CD8-positive, alpha-beta memory T cell (primary cell): Measurements from ENCODE around the gene ZFP92. TPM values are rescaled to one million over a fixed set of nuclear protein-coding genes. Genes with fewer than 3 reads are reported as not detected.
A peak's percentile ranks its signal among the peaks of the same experiment; 100 is the strongest.
"Not testable (repeated sequence)": the region's sequence is repeated elsewhere in the genome, so short reads cannot be mapped to it uniquely, and the experiment has no call there.

Experiments
- CTCF ChIA-PET: fragments of 350-600 bp; sonication (Branson Sonifier 250); formaldehyde crosslinking; loops from one replicate; lab custom pipeline; 2021; ENCODE audit warnings: antibody characterized with exemption; lab: Charles Lee
- POLR2A ChIA-PET: fragments of 350-600 bp; sonication (Branson Sonifier 250); formaldehyde crosslinking; loops from one replicate; lab custom pipeline; 2021; ENCODE audit warnings: antibody characterized with exemption; lab: Charles Lee
- DNase-seq, 5 donors: peaks; one replicate each; pipeline versions ENCODE4 v3.0.0 to v3.0.0-alpha.2; 2020 to 2022; ENCODE audit warnings: mixed read lengths in 1 of 5
- H3K27ac ChIP-seq: one replicate; pipeline ENCODE4 v1.7.0; 2013; ENCODE audit warnings: low read depth, mild to moderate bottlenecking, low read length, moderate library complexity
- H3K27me3 ChIP-seq: 2 replicates; pipeline ENCODE4 v1.7.0; 2013; ENCODE audit warnings: low read length, mild to moderate bottlenecking; ENCODE audit not compliant: insufficient read depth, poor library complexity, severe bottlenecking
- H3K36me3 ChIP-seq: 2 replicates; pipeline ENCODE4 v1.7.0; 2013; ENCODE audit warnings: mild to moderate bottlenecking, low read length, moderate library complexity; ENCODE audit not compliant: insufficient read depth
- H3K4me1 ChIP-seq: 2 replicates; pipeline ENCODE4 v1.7.0; 2013; ENCODE audit warnings: mild to moderate bottlenecking, low read length, moderate library complexity; ENCODE audit not compliant: insufficient read depth
- H3K4me3 ChIP-seq: 2 replicates; pipeline ENCODE4 v1.7.0; 2013; ENCODE audit warnings: mild to moderate bottlenecking, low read length
- H3K9me3 ChIP-seq: 2 replicates; pipeline ENCODE4 v1.7.0; 2013; ENCODE audit warnings: mild to moderate bottlenecking, low read length
- H3K27ac Mint-ChIP-seq, 8 donors: one replicate each; pipeline ENCODE4 v1.8.0; 2020 to 2021; ENCODE audit warnings: mixed read lengths in 8 of 8, mild to moderate bottlenecking in 6 of 8, inconsistent platforms in 3 of 8, moderate library complexity in 3 of 8
- H3K27me3 Mint-ChIP-seq, 2 donors: one replicate each; pipeline ENCODE4 v1.8.0; 2020 to 2021; ENCODE audit warnings: mixed read lengths in 2 of 2, mild to moderate bottlenecking in 1 of 2, moderate library complexity in 1 of 2
- H3K36me3 Mint-ChIP-seq, 3 donors: one replicate each; pipeline ENCODE4 v1.8.0; 2020 to 2021; ENCODE audit warnings: mixed read lengths in 3 of 3, inconsistent platforms in 1 of 3, mild to moderate bottlenecking in 1 of 3
- H3K4me1 Mint-ChIP-seq, 3 donors: one replicate each; pipeline ENCODE4 v1.8.0; 2020 to 2021; ENCODE audit warnings: mixed read lengths in 3 of 3, inconsistent platforms in 1 of 3, mild to moderate bottlenecking in 1 of 3
- H3K4me3 Mint-ChIP-seq, 7 donors: one replicate each; pipeline ENCODE4 v1.8.0; 2020 to 2021; ENCODE audit warnings: mixed read lengths in 7 of 7, mild to moderate bottlenecking in 6 of 7, moderate library complexity in 4 of 7, inconsistent platforms in 2 of 7
- H3K9me3 Mint-ChIP-seq, 5 donors: one replicate each; pipeline ENCODE4 v1.8.0; 2020 to 2022; ENCODE audit warnings: mixed read lengths in 5 of 5, mild to moderate bottlenecking in 3 of 5, moderate library complexity in 2 of 5, inconsistent platforms in 1 of 5
- polyA plus RNA-seq: library from polyadenylated mRNA; unstranded; fragments of 300-500 nt; fragmentation: Illumina TruSeq; gene quantifications from one replicate; pipeline ENCODE4 v1.2.3, GENCODE V29; 2021
- total RNA-seq, 2 experiments: library from RNA; stranded (reverse); gene quantifications; one replicate each; pipeline ENCODE4 v1.2.3, GENCODE V29; 2021

Gene ZFP92
- total and polyA plus RNA-seq, 3 experiments from 2014 or later: 0.41 to 1.9 (median 1.7) TPM

- ChIA-PET POLR2A (no interaction called here), CTCF (interaction anchor here (0.6 kb wide), 1 partner anchor 620 kb away, joined by 3 read pairs; no protein-coding TSS in a partner anchor)
- Mint-ChIP-seq H3K4me1 (peaks cover 0 to 2% (median 0%) of the 10 kb centered on the region in 3 donors), H3K36me3 (no peaks in the 10 kb centered on the region), H3K27ac (no peak overlapping the region), H3K9me3 (no peaks in the 10 kb centered on the region), H3K4me3 (no peak overlapping the region), H3K27me3 (no peaks in the 10 kb centered on the region)
- H3K27me3 ChIP-seq: no peaks in the 10 kb centered on the region
- no peak for DNase-seq
- no peak overlapping the region for H3K27ac ChIP-seq
- H3K9me3 ChIP-seq: no peaks in the 10 kb centered on the region
- H3K36me3 ChIP-seq: no peaks in the 10 kb centered on the region
- no peak overlapping the region for H3K4me3 ChIP-seq
- H3K4me1 ChIP-seq: no peaks in the 10 kb centered on the region
Observed at GRCh38 chrX:153388722-153389459, 22.4 kb upstream of the ZFP92 start.

GRCh38 chrX:153389460-153389768, 21.9 kb upstream of the ZFP92 start:
- not testable (repeated sequence) for H3K4me1 Mint-ChIP-seq

GRCh38 chrX:153392642-153393321, 18.5 kb upstream of the ZFP92 start:
- ChIA-PET CTCF (no interaction called here), POLR2A (no interaction called here)
- Mint-ChIP-seq H3K27me3 (no peaks in the 10 kb centered on the region), H3K27ac (no peak overlapping the region), H3K4me1 (peaks cover 0 to 21% (median 8%) of the 10 kb centered on the region in 3 donors), H3K36me3 (no peaks in the 10 kb centered on the region), H3K9me3 (no peaks in the 10 kb centered on the region), H3K4me3 (no peak overlapping the region)
- Histone ChIP-seq H3K36me3 (no peaks in the 10 kb centered on the region), H3K27ac (no peak overlapping the region), H3K4me1 (no peaks in the 10 kb centered on the region), H3K9me3 (no peaks in the 10 kb centered on the region), H3K4me3 (no peak overlapping the region), H3K27me3 (no peaks in the 10 kb centered on the region)
- no peak for DNase-seq

More at GRCh38 chrX:153389460-153389768, 21.9 kb upstream of the ZFP92 start:
- CTCF ChIA-PET: interaction anchor here (0.6 kb wide), 1 partner anchor 619 kb away, joined by 3 read pairs; no protein-coding TSS in a partner anchor
- H3K27ac ChIP-seq, H3K9me3 Mint-ChIP-seq, H3K4me1 ChIP-seq, H3K27ac Mint-ChIP-seq, POLR2A ChIA-PET, H3K27me3 ChIP-seq, H3K9me3 ChIP-seq, DNase-seq, H3K27me3 Mint-ChIP-seq, H3K36me3 Mint-ChIP-seq, H3K4me3 Mint-ChIP-seq, H3K36me3 ChIP-seq, H3K4me3 ChIP-seq: not testable (repeated sequence)

GRCh38 chrX:153394612-153395011, 16.7 kb upstream of the ZFP92 start:
- ChIA-PET CTCF (no interaction called here), POLR2A (no interaction called here)
- Histone ChIP-seq H3K9me3 (no peaks in the 10 kb centered on the region), H3K4me1 (no peaks in the 10 kb centered on the region), H3K4me3 (no peak overlapping the region), H3K27ac (no peak overlapping the region), H3K36me3 (no peaks in the 10 kb centered on the region), H3K27me3 (no peaks in the 10 kb centered on the region)
- no peaks in the 10 kb centered on the region for H3K9me3 Mint-ChIP-seq
- H3K27ac Mint-ChIP-seq: no peak overlapping the region
- H3K4me1 Mint-ChIP-seq: peaks cover 0 to 22% (median 8%) of the 10 kb centered on the region in 3 donors
- H3K4me3 Mint-ChIP-seq: no peak overlapping the region
- H3K27me3 Mint-ChIP-seq: peaks cover 0 to 2% of the 10 kb centered on the region in 2 donors
- H3K36me3 Mint-ChIP-seq: no peaks in the 10 kb centered on the region
- DNase-seq: no peak

- POLR2A ChIA-PET: no interaction called here
- Histone ChIP-seq H3K4me3 (no peak overlapping the region), H3K27ac (no peak overlapping the region), H3K36me3 (no peaks in the 10 kb centered on the region), H3K9me3 (no peaks in the 10 kb centered on the region), H3K4me1 (no peaks in the 10 kb centered on the region), H3K27me3 (no peaks in the 10 kb centered on the region)
- H3K4me3 Mint-ChIP-seq: peak overlapping the region in 1 of 7 donors; percentile 27
- no peak for DNase-seq
- peaks cover 0 to 28% (median 10%) of the 10 kb centered on the region in 3 donors for H3K4me1 Mint-ChIP-seq
- CTCF ChIA-PET: no interaction called here
- H3K9me3 Mint-ChIP-seq: no peaks in the 10 kb centered on the region
- H3K27me3 Mint-ChIP-seq: peaks cover 0 to 2% of the 10 kb centered on the region in 2 donors
- no peak overlapping the region for H3K27ac Mint-ChIP-seq
- H3K36me3 Mint-ChIP-seq: no peaks in the 10 kb centered on the region
Observed at GRCh38 chrX:153395613-153396319, 15.5 kb upstream of the ZFP92 start.

- no peaks in the 10 kb centered on the region for H3K36me3 ChIP-seq
- Mint-ChIP-seq H3K4me1 (peaks cover 0 to 28% (median 10%) of the 10 kb centered on the region in 3 donors), H3K36me3 (no peaks in the 10 kb centered on the region), H3K4me3 (no peak overlapping the region), H3K27ac (no peak overlapping the region), H3K9me3 (no peaks in the 10 kb centered on the region), H3K27me3 (peaks cover 0 to 2% of the 10 kb centered on the region in 2 donors)
- ChIA-PET CTCF (no interaction called here), POLR2A (no interaction called here)
- no peaks in the 10 kb centered on the region for H3K9me3 ChIP-seq
- H3K27me3 ChIP-seq: no peaks in the 10 kb centered on the region
- no peaks in the 10 kb centered on the region for H3K4me1 ChIP-seq
- no peak for DNase-seq
- H3K4me3 ChIP-seq: no peak overlapping the region
- H3K27ac ChIP-seq: no peak overlapping the region
Observed at GRCh38 chrX:153396320-153397195, 14.7 kb upstream of the ZFP92 start.

GRCh38 chrX:153397256-153397960, 13.9 kb upstream of the ZFP92 start:
- Mint-ChIP-seq H3K4me1 (peaks cover 0 to 28% (median 10%) of the 10 kb centered on the region in 3 donors), H3K9me3 (no peaks in the 10 kb centered on the region), H3K27ac (no peak overlapping the region), H3K36me3 (no peaks in the 10 kb centered on the region), H3K27me3 (peaks cover 0 to 2% of the 10 kb centered on the region in 2 donors), H3K4me3 (no peak overlapping the region)
- DNase-seq: no peak
- POLR2A ChIA-PET: no interaction called here
- CTCF ChIA-PET: no interaction called here
- Histone ChIP-seq H3K4me3 (no peak overlapping the region), H3K9me3 (no peaks in the 10 kb centered on the region), H3K4me1 (no peaks in the 10 kb centered on the region), H3K27ac (no peak overlapping the region), H3K27me3 (no peaks in the 10 kb centered on the region), H3K36me3 (no peaks in the 10 kb centered on the region)
